SU-DHL-6 (cell line): ENCODE measurements around the gene GDF2.

Source experiments
- CTCF ChIP-seq: fragments of 200-600 bp; sonication (generic); IDR thresholded peaks from one replicate; pipeline ENCODE4 v1.5.1; 2017; ENCODE audit warnings: antibody characterized with exemption, mild to moderate bottlenecking, low read length, moderate library complexity; ENCODE audit not compliant: insufficient read depth, poor library complexity, severe bottlenecking
- EZH2phosphoT487 ChIP-seq: fragments of 200-600 bp; sonication (generic), shearing (Covaris generic); conservative IDR thresholded peaks from 2 replicates; pipeline ENCODE4 v1.6.1; 2018; ENCODE audit warnings: mild to moderate bottlenecking, antibody characterized with exemption, low read length, moderate library complexity, mixed read lengths

GRCh38 chr10:47323087-47323486, 833 bp downstream of the GDF2 start:
- TF ChIP-seq CTCF (no peak), EZH2phosphoT487 (no peak)
